ENCODE data around the gene SMYD2. TPM values are rescaled to one million over a fixed set of nuclear protein-coding genes. Genes with fewer than 3 reads are reported as not detected.

SMYD2 gene
- total RNA-seq, 1 experiment from 2014 or later = 25.8 TPM

GRCh38 chr1:214316593-214316992 lies 35.6 kb downstream of the SMYD2 start:
- ChIA-PET POLR2A (ENCODE audit: low non-redundant PET) (no interaction called here), CTCF (interaction anchor here (0.9 to 2.9 kb wide), 2 partner anchors 12 to 16 kb away, joined by 3 to 10 read pairs; no protein-coding TSS in a partner anchor)
- H3K9me3 ChIP-seq (ENCODE audit: low read depth, low read length, poor library complexity, severe bottlenecking) = no peaks in the 10 kb centered on the region
- H3K4me1 ChIP-seq (ENCODE audit: insufficient read depth, low read length, poor library complexity, severe bottlenecking) = peaks cover 6% of the 10 kb centered on the region
- intact Hi-C loops (cut with micrococcal nuclease; ENCODE audit: unreplicated experiment) = no loop called here
- no peak overlapping the region for H3K4me3 ChIP-seq (ENCODE audit: low read depth, low read length, poor library complexity, severe bottlenecking)
- no peaks in the 10 kb centered on the region for H3K27me3 ChIP-seq (replicated peaks; ENCODE audit: insufficient read depth, low read depth, low read length, poor library complexity)
- TF ChIP-seq CTCF (conservative IDR thresholded peaks at IDR 0.05; ENCODE audit: low read depth, low read length) = no peak
- no peak for TF ChIP-seq EZH2 (IDR thresholded peaks at IDR 0.05; ENCODE audit: borderline replicate concordance, low read depth, low read length, poor library complexity, severe bottlenecking)
- no TSS peak for BruUV-seq (replicated peaks)
- H3K36me3 ChIP-seq (ENCODE audit: insufficient read depth, low read length, poor library complexity, severe bottlenecking) = no peaks in the 10 kb centered on the region
- H3K27ac ChIP-seq (ENCODE audit: low read depth, low read length, poor library complexity, severe bottlenecking) = no peak overlapping the region
- no peak for DNase-seq (ENCODE audit: low spot score)

DNA sequence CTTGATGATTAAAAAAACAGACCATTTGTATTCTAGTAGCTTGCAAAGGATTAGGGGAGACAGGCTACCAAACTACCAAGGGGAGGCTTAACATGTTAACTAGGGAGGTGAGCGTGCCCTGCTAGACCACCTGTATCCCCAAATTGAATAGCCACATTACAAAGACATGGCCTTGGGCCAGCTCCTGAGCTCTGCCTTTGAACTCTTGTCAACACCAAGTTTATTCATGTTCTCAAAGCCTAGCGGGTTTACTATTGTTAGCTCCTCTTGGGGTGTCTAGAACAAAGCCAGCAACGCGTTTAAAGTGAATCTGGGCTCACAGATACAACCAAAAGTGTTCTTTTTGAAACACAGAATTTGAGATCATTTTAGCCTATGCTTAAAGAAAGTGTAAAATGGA lies 36.3 kb downstream of the SMYD2 start:
- intact Hi-C loops (cut with micrococcal nuclease; ENCODE audit: unreplicated experiment) = no loop called here
- BruUV-seq (replicated peaks) = no TSS peak
- CTCF ChIA-PET = interaction anchor here (0.9 to 2.9 kb wide), 2 partner anchors 11 to 15 kb away, joined by 3 to 10 read pairs; no protein-coding TSS in a partner anchor

DNA sequence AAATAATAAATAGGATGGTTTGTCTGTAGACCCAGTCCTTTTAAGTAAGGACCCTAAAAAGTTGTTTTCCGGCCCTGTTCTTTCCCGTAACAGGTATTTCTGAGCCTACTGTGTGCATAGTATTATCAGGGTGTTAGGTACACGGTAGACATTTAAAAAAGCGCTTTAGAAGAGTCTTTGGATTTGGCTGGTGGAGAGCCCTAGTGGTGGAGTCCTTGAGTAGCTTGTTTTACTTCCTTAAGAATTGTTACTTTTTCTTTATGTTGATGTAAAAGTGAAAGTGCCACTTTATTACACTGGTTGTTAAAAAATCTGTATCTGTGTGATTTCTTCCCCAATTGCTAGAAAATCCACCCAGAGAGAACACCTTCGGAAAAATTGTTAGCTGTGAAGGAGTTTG lies 36.8 kb downstream of the SMYD2 start:
- intact Hi-C loops (cut with micrococcal nuclease; ENCODE audit: unreplicated experiment) = no loop called here
- DNase-seq (ENCODE audit: low spot score) = no peak
- no peak overlapping the region for H3K27ac ChIP-seq (ENCODE audit: low read depth, low read length, poor library complexity, severe bottlenecking)
- H3K27me3 ChIP-seq (replicated peaks; ENCODE audit: insufficient read depth, low read depth, low read length, poor library complexity) = no peaks in the 10 kb centered on the region
- ChIA-PET POLR2A (ENCODE audit: low non-redundant PET) (no interaction called here), CTCF (interaction anchor here (0.6 to 2.9 kb wide), 4 partner anchors 11 to 373 kb away, joined by 3 to 10 read pairs (median 4); no protein-coding TSS in a partner anchor)
- peaks cover 12% of the 10 kb centered on the region for H3K4me1 ChIP-seq (ENCODE audit: insufficient read depth, low read length, poor library complexity, severe bottlenecking)
- TF ChIP-seq CTCF (conservative IDR thresholded peaks at IDR 0.05; ENCODE audit: low read depth, low read length) (peak; percentile 25; the same call in 1 of the 2 replicates), EZH2 (IDR thresholded peaks at IDR 0.05; ENCODE audit: borderline replicate concordance, low read depth, low read length, poor library complexity, severe bottlenecking) (no peak)
- no peak overlapping the region for H3K4me3 ChIP-seq (ENCODE audit: low read depth, low read length, poor library complexity, severe bottlenecking)
- BruUV-seq (replicated peaks) = no TSS peak
- no peaks in the 10 kb centered on the region for H3K36me3 ChIP-seq (ENCODE audit: insufficient read depth, low read length, poor library complexity, severe bottlenecking)
- H3K9me3 ChIP-seq (ENCODE audit: low read depth, low read length, poor library complexity, severe bottlenecking) = no peaks in the 10 kb centered on the region

More for the DNA sequence above, 36.3 kb downstream of the SMYD2 start:
- DNase-seq (ENCODE audit: low spot score) = no peak
- peaks cover 12% of the 10 kb centered on the region for H3K4me1 ChIP-seq (ENCODE audit: insufficient read depth, low read length, poor library complexity, severe bottlenecking)
- TF ChIP-seq EZH2 (IDR thresholded peaks at IDR 0.05; ENCODE audit: borderline replicate concordance, low read depth, low read length, poor library complexity, severe bottlenecking) (no peak), CTCF (conservative IDR thresholded peaks at IDR 0.05; ENCODE audit: low read depth, low read length) (no peak)
- POLR2A ChIA-PET (ENCODE audit: low non-redundant PET) = no interaction called here
- H3K27me3 ChIP-seq (replicated peaks; ENCODE audit: insufficient read depth, low read depth, low read length, poor library complexity) = no peaks in the 10 kb centered on the region
- H3K4me3 ChIP-seq (ENCODE audit: low read depth, low read length, poor library complexity, severe bottlenecking) = no peak overlapping the region
- H3K27ac ChIP-seq (ENCODE audit: low read depth, low read length, poor library complexity, severe bottlenecking) = no peak overlapping the region
- H3K36me3 ChIP-seq (ENCODE audit: insufficient read depth, low read length, poor library complexity, severe bottlenecking) = no peaks in the 10 kb centered on the region
- H3K9me3 ChIP-seq (ENCODE audit: low read depth, low read length, poor library complexity, severe bottlenecking) = no peaks in the 10 kb centered on the region

Data from A673 (cell line).